ENCODE data around the gene SORD.
"Not testable (repeated sequence)": the region's sequence is repeated elsewhere in the genome, so short reads cannot be mapped to it uniquely, and the experiment has no call there.

SORD gene

DNA sequence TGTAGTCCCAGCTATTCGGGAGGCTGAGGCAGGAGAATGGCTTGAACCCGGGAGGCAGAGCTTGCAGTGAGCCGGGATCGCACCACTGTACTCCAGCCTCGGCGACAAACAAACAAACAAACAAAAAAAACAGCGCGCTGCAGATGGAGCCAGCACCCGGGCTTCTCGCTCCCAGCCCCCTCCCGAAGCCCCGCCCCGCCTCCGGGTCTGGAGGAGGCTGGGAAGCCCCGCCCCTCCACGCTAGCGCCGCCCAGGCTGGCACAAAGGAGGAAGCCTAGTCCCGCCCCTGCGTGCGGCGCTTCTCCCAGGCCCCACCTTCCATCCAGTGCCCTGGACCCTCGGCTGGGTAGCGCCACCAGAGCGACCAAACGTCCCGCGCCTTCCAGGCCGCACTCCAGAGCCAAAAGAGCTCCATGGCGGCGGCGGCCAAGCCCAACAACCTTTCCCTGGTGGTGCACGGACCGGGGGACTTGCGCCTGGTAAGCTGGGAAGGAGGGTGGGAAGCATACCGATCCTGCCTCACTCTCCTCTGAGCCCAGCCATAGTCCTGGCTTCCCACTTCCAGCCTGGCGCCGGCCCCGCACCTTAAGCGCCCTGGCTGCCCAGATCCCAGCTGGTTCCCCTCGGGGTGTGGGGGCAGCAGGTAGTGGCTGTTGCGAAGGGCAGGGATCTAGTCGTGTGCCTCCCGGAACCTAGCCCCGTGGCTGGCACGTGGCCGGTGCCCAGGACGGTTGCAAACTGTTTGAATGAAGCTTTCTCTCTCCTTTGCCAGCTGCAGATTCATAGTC, at the start of gene SORD:
Gene SORD (plus strand): TSS at position 325 of the 788 bp plus-strand sequence. CDS start 89 bp downstream, at position 414.
- peak; percentile 87 to 98 (median 96) for DNase-seq
- intact Hi-C loops (cut with DNase I): no loop called here

DNA sequence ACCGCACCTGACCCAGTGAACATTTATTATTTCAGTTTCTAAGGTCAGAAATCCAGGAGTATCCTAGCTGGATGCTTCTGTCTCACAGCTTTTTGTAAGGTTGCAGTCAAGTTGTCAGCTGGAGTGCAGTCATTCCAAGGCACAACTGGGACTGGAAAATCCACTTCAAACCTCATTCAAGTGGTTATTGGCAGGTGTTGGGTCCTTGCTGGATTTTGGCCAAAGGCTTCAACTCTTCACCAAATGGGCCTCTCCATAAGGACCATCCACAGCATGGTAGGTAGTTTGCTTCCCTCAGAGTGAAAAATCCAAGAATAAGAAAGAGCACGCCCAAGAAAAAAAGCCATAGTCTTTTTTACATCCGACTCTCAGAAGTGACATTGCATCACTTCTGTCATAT, 46.8 kb upstream of the SORD start:
- DNase-seq; intact Hi-C loops (cut with DNase I): not testable (repeated sequence)

DNA sequence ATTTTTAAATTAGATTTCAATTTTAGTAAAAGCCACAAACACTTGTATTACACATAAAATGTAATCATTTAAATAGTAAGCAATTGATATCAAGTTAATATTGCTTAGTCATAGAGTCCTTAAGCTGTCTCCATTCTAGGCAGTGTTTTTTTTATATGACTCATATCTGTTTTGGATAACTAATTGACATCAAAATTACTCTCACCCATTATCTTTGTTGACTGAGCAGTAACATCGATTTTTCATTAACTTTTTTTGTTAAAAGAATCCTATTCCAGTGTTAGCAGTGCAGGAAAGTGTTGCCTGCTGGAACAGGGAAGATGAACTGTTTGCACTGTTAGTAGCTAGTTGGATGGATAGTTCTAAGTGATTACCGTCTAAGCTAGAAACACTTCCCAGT, 45.2 kb upstream of the SORD start:
- intact Hi-C loops (cut with DNase I); DNase-seq: not testable (repeated sequence)

DNA sequence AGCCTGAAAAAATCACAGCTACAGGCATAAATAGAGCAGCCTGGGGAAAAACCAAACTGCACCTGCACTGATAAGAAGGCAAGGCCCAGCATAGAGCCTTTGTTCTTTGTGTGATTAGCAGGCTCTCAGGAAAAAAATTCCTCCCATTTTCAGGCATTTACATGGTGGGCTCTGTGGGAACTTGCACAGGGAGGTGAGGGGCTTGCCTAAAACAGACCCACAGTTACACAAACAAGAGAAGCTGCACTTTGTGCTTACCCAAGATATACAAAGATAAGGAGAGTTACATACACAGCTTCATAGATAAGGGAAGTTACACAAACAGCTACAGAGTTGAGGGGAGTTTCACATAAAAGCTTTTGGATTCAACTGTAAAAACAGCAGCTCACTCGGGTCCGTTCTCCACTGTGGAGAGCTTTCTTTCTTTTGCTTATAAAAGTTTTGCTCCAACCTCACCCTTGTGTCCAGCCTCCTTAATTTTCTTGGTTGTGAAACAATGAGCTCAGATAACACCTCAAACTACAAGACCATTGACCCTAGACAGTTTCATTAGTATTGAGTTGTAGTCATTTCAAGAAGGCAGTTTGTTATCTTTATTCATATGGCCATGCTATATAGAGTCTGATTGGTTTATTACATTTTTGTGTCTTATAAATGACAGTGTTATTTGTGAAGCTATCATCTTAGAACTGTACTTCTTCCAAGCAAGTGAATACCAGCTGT, 43.2 kb upstream of the SORD start:
- intact Hi-C loops (cut with DNase I): not testable (repeated sequence)

DNA sequence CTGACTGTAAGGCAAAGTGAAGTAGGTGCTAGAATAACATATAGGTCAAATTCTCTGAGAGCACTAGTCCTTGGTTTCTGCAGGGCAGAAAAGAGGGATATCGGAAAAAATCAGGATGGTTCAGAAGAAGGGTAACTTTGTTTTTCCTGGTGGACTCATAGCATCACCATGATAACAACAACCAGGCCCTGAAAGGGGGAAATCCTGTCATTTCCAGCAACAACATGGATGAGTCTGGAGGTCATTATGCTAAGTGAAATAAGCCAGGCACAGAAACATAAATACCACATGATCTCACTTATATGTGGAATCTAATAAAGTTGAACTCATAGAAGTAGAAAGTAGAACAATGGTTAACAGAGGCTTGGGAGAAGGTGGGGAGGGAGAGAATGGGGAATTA, 38.9 kb upstream of the SORD start:
- intact Hi-C loops (cut with DNase I); DNase-seq: not testable (repeated sequence)

More for the DNA sequence above, 43.2 kb upstream of the SORD start:
- DNase-seq: not testable (repeated sequence)

DNA sequence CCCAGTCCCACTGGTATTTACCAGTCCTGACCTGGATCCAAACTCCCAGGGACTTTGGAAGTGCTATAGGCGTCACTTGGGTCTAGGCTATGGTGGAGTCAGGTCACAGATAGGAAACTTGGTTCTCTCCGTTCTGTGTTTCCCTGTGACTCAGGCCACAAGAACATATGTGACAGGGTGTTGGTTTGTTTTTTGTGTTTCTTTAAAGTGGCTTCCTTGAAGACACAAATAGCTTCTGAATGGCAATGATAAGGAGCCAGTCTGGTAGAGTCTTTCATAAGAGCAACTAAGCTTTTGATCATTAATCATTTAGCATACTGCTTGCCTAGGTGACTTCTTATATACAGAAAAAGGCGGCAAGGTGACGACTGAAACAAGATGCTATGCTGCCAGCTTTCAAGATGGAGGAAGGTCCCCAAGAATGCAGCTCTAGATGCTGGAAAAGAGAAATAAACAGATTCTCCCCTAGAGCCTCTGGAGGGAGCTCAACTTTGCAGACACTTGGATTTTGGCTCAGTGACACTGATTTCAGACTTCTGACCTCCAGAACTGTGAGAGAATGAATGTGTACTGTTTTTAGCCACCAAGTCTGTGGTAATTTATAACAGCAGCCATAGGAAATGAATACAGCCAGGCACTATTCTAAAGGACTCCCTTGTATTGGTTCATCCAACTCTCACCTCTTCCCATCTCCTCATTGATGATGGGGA, 36.5 kb upstream of the SORD start:
- DNase-seq; intact Hi-C loops (cut with DNase I): not testable (repeated sequence)

DNA sequence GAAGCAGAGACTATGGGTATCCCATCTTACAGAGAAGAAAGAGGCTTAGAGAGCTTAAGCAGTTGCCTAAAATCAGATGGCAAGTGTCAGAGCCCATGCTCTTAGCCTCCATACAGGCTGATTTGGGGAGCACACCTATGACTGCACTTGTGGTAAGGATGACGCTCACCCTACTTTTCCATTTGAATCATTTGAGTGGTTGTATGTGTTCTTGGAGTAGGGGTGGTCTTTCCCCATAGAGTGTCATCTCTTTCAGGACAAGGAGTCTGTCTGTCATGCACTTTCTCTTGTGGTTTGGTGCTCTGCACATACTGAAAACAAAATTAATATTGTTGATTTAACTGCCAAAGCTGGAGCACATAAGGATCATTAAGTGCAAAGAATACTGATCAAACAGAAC, 35.3 kb upstream of the SORD start:
- DNase-seq; intact Hi-C loops (cut with DNase I): not testable (repeated sequence)

DNA sequence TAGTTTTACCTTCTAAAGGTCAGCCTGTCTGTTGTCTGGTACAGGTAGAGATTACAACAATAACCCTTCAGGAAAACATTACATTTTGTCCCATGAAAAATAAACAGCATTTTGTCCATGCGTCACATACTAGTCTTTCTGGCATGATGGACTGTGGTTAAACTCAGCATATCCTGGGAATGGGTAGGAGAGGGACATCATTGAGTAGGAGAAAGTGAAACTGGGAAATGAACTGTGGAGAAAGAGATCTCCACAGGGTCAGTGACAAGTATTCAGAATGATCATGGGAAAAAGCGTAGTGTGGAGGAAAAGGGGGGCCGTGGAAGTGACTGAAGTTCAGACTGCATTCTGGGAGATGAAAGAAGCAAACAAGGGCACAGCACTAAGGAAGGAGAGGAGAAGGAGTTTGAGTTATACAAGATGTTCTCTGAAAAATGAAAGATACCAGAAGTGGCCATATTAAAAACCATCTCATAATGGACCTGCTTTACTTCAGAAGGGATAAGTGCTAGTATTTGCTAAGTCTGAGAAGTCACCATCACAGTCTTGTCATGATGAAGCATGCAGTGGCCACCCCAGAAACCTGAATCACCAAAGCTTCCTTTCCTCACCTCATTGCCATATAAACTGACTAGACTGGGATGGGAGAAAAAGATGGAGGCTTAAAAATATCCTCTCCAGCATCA, 34.7 kb upstream of the SORD start:
- DNase-seq; intact Hi-C loops (cut with DNase I): not testable (repeated sequence)

DNA sequence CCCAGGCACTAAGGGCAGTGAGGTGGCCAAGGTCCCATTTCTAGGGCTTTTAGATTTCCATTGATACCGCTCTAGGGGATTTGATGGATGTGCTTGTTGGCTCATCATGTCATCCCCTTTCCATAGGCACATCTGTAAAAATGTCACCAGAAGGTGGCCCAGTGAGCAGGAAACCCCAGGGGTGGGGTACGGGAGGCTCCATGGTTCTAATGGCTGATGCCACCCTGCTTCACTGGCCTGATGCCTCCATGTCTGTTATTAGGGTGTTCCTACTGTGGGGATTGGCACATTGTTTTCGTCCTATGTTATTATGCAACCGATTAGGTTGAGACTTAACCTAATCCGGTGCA, 34.1 kb upstream of the SORD start:
- intact Hi-C loops (cut with DNase I); DNase-seq: not testable (repeated sequence)

DNA sequence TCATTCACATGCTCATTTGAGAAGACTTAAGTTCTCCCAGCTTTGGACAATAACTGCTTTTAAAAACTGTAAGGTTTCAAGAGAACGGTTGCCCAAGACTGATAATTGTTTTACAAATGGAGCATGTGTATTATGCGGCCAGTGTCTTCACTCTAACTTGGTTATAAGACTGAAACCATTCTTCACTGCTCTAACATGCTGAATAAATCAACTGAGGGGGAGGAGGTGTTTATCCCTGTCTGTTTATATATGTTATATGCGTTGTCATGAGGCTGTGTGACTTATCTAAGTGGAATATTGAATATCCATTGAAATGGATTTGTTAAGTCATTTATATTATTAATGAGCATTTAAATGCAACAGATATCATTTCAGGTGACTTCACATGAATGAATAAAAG, 25.4 kb upstream of the SORD start:
- DNase-seq; intact Hi-C loops (cut with DNase I): not testable (repeated sequence)

DNA sequence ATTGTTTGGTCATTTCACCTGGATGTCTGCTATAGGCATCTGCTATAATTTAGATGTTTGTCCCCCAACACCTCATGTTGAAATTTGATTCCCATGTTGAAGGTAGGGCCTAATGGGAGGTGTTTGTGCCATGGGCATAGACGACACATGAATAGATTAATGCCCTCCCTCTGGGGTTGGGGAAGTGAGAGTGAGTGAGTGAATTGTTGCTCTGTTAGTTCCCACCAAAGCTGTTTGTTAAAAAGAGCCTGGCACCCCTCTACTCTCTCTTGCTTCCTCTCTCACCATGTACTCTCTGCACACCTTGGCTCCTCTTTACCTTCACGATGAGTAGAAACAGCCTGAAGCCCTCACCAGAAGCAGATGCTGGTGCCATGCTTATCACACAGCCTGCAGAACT, 23.9 kb upstream of the SORD start:
- intact Hi-C loops (cut with DNase I): no loop called here
- no peak for DNase-seq

DNA sequence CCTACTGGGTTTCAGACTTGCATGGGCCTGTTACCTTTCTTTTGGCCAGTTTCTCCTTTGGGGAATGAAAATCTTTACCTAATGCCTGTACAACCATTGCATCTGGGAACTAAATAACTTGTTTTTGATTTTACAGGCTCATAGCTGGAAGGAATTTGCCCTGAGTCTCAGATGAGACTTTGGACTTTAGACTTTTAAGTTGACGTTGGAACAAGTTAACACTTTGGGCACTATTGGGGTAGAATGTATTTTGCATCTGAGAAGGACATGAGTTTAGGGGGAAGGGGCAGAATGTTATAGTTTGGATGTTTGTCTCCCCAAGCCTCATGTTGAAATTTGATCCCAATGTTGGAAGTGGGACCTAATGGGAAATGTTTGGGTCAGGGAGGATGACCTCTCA, 21.8 kb upstream of the SORD start:
- intact Hi-C loops (cut with DNase I); DNase-seq: not testable (repeated sequence)

DNA sequence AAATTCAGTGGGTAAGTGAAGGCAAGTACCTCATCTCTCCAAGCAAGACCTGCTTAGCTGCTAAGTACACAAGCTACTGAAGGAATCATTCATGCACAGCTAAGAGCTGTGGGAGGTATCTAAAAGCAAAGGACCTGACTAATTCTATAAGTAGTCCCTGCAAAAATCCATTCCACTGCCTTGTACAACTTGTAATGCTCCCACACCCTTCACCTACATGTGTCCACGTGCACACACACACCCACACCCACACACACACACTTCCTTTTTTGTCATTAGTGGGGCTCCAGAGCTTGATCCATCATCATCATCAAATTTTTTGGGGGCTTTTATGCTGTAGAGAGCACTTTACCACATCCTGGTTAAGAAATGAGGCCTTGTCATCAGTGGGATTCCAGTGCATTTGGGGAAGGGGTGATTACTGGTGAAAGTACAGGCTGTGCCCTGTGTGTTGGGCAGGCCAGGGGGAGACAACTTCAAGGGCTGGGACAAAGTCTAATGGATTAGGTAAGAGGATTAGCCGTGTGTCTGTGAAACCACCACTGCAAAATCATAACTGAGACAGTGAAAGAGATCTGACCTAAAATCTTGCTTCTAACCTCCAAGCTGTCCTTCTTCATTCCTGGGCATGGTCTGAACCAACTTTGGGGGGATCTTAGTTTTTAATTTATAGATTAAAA, 19.1 kb upstream of the SORD start:
- intact Hi-C loops (cut with DNase I): not testable (repeated sequence)
- DNase-seq: peak in 28 of 42 donors; percentile 8 to 72 (median 30)

DNA sequence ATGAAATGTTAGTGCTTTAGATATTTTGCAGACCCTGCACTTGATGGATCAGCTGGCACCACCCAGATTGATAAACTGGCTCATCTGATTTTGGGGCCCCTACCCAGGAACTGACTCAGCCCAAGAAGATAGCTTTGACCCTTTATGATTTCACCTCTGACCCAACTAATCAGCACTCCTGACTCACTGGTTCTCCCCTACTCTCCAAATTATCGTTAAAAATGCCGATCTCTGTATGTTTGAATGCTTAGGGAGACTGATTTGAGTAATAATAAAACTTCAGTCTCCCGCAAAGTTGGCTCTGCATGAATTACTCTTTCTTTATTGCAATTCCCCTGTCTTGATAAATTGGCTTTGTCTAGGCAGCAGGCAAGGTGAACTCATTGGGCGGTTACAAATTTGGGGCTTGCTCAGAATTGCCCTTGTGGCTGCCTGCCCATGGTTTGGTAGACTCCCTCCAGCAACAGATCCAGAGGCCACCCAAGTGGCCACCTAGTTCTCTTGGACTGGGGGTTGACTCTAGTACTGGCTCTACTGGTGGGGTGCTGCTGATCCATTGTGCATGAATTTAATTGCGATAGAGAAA, 18.3 kb upstream of the SORD start:
- DNase-seq; intact Hi-C loops (cut with DNase I): not testable (repeated sequence)

DNA sequence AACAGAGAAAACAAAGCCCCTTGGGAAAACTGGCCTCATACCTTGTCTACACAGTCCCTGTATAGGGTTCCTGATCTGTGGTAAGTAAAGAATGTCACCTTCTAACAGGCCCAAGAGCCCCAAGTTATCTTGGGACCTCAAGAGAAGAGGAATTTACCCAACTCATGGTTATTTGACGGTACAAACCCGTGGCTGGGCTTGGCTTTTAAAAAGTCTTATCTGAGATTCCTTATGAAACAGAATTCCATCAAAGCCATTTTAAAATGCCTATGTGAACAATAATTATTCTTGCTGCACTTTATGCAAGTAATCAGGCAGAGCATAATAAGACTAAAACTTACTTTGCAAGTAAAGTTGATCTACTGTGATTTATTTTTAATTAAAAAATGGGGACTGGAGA, 13.9 kb upstream of the SORD start:
- intact Hi-C loops (cut with DNase I): no loop called here
- DNase-seq: no peak

DNA sequence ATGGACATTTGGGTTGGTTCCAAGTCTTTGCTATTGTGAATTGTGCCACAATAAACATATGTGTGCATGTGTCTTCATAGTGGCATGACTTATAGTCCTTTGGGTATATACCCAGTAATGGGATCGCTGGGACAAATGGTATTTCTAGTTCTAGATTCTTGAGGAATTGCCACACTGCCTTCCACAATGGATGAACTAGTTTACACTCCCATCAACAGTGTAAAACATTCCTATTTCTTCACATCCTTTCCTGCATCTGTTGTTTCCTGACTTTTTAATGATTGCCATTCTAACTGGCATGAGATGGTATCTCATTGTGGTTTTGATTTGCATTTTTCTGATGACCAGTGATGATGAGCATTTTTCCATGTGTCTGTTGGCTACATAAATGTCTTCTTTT, 7.9 kb upstream of the SORD start:
- DNase-seq; intact Hi-C loops (cut with DNase I): not testable (repeated sequence)

DNA sequence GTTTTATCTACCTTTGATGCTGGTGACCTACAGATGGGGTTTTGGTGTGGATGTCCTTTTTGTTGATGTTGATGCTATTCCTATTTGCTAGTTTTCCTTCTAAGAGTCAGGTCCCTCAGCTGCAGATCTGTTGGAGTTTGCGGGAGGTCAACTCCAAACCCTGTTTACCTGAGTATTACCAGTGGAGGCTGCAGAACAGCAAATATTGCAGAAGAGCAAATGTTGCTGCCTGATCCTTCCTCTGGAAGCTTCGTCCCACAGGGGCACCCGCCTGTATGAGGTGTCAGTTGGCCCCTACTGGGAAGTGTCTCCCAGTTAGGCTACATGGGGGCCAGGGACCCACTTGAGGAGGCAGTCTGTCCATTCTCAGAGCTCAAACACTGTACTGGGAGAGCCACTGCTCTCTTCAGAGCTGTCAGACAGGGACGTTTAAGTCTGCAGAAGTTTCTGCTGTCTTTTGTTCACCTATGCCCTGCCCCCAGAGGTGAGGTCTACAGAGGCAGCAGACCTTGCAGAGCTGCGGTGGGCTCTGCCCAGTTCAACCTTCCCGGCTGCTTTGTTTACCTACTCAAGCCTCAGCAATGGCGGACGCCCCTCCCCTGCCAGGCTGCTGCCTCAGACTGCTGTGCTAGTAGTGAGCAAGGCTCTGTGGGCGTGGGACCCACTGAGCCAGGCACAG, 2.6 kb upstream of the SORD start:
- DNase-seq; intact Hi-C loops (cut with DNase I): not testable (repeated sequence)

DNA sequence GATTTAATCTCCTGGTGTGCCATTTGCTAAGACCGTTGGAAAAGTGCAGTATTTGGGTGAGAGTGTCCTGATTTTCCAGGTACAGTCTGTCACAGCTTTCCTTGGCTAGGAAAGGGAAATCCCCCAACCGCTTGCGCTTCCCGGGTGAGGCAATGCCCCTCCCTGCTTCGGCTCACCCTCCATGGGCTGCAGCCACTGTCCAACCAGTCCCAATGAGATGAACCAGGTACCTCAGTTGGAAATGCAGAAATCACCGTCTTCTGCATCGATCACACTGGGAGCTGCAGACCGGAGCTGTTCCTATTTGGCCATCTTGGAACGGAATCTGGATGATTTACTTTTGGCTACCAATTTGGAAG, 2.1 kb upstream of the SORD start:
- DNase-seq; intact Hi-C loops (cut with DNase I): not testable (repeated sequence)

All from head of caudate nucleus (tissue), 42 donors.